SU-DHL-6 (cell line): Measurements from ENCODE around the gene TPM4.
A peak's percentile ranks its signal among the peaks of the same experiment; 100 is the strongest.

Experiments
- H2AFZ ChIP-seq: fragments of 200-600 bp; sonication (generic); 2 replicates; pipeline ENCODE4 v1.6.1; 2014; ENCODE audit warnings: low read depth, mild to moderate bottlenecking, moderate library complexity, mixed read lengths, antibody characterized with exemption, low read length; ENCODE audit not compliant: severe bottlenecking
- H3F3A ChIP-seq: fragments of 200-600 bp; shearing (Covaris generic); 2 replicates; pipeline ENCODE4 v1.6.0; 2016; ENCODE audit warnings: antibody characterized with exemption, mild to moderate bottlenecking; ENCODE audit not compliant: insufficient read depth
- H3K27ac ChIP-seq: fragments of 200-600 bp; sonication (generic); 2 replicates; pipeline ENCODE4 v1.5.1; 2016; ENCODE audit warnings: low read depth, mild to moderate bottlenecking, low read length, moderate library complexity, mixed read lengths
- H3K27me3 ChIP-seq: fragments of 200-600 bp; sonication (generic), shearing (Covaris generic); 2 replicates; pipeline ENCODE4 v1.6.0; 2014; ENCODE audit warnings: mild to moderate bottlenecking, low read length
- H3K36me3 ChIP-seq: fragments of 200-600 bp; sonication (generic); 2 replicates; pipeline ENCODE4 v1.6.1; 2014; ENCODE audit warnings: mild to moderate bottlenecking, low read length, mixed read lengths
- H3K4me2 ChIP-seq: fragments of 300-600, 200-600 bp; shearing (Covaris generic), sonication (generic); 2 replicates; pipeline ENCODE4 v1.6.0; 2014; ENCODE audit warnings: low read length, low read depth, mild to moderate bottlenecking; ENCODE audit not compliant: poor library complexity, severe bottlenecking
- H3K4me3 ChIP-seq: fragments of 200-600 bp; sonication (generic); 2 replicates; pipeline ENCODE4 v1.5.1; 2014; ENCODE audit warnings: antibody characterized with exemption, low read length, mild to moderate bottlenecking, mixed read lengths; ENCODE audit not compliant: insufficient read depth, poor library complexity, severe bottlenecking
- H3K79me2 ChIP-seq: fragments of 200-600 bp; sonication (generic); 2 replicates; pipeline ENCODE4 v1.6.1; 2014; ENCODE audit warnings: mild to moderate bottlenecking, low read length, moderate library complexity; ENCODE audit not compliant: insufficient read depth
- H3K9ac ChIP-seq: fragments of 200-600 bp; sonication (generic); 2 replicates; pipeline ENCODE4 v1.7.0; 2014; ENCODE audit warnings: mild to moderate bottlenecking, low read length
- H3K9me2 ChIP-seq: fragments of 200-600 bp; sonication (generic); replicated peaks from 2 replicates; pipeline ENCODE4 v1.6.1; 2014; ENCODE audit warnings: low read length; ENCODE audit not compliant: insufficient read depth
- H3K9me3 ChIP-seq: fragments of 200-600 bp; sonication (generic); 2 replicates; pipeline ENCODE4 v1.6.1; 2014; ENCODE audit warnings: low read length, mixed read lengths; ENCODE audit not compliant: insufficient read depth
- H4K20me1 ChIP-seq: fragments of 200-600 bp; sonication (generic); 2 replicates; pipeline ENCODE4 v1.6.1; 2014; ENCODE audit warnings: low read depth, mild to moderate bottlenecking, antibody characterized with exemption, low read length, moderate library complexity, mixed read lengths
- CTCF ChIP-seq: fragments of 200-600 bp; sonication (generic); IDR thresholded peaks from one replicate; pipeline ENCODE4 v1.5.1; 2017; ENCODE audit warnings: antibody characterized with exemption, mild to moderate bottlenecking, low read length, moderate library complexity; ENCODE audit not compliant: insufficient read depth, poor library complexity, severe bottlenecking
- EZH2phosphoT487 ChIP-seq: fragments of 200-600 bp; sonication (generic), shearing (Covaris generic); conservative IDR thresholded peaks from 2 replicates; pipeline ENCODE4 v1.6.1; 2018; ENCODE audit warnings: mild to moderate bottlenecking, antibody characterized with exemption, low read length, moderate library complexity, mixed read lengths

TPM4 gene

GRCh38 chr19:16113727-16114126 is 37.4 kb downstream of the TPM4 start:
- Histone ChIP-seq H3K9me2 (no peaks in the 10 kb centered on the region), H3K36me3 (peaks cover 3% of the 10 kb centered on the region; the same call in 1 of the 2 replicates), H3K4me3 (no peak overlapping the region), H3K9ac (0 out of 2 replicates have a peak overlapping the region, but pooled peaks have one; percentile 99), H3K9me3 (no peaks in the 10 kb centered on the region), H4K20me1 (no peaks in the 10 kb centered on the region), H3K4me2 (peak overlapping the region; percentile 65), H2AFZ (no peak overlapping the region), H3K27me3 (no peaks in the 10 kb centered on the region), H3K79me2 (peaks cover 53% of the 10 kb centered on the region), H3F3A (peaks cover 29% of the 10 kb centered on the region), H3K27ac (peak overlapping the region; percentile 12; the same call in 1 of the 2 replicates)
- TF ChIP-seq EZH2phosphoT487 (no peak), CTCF (no peak)

- Histone ChIP-seq H3K27me3 (no peaks in the 10 kb centered on the region), H3K79me2 (peaks cover 62% of the 10 kb centered on the region), H3K4me2 (peak overlapping the region; percentile 29), H3K9ac (peak overlapping the region; percentile 16; the same call in 1 of the 2 replicates), H3K9me2 (no peaks in the 10 kb centered on the region), H3K27ac (peak overlapping the region; percentile 98), H4K20me1 (no peaks in the 10 kb centered on the region), H3K4me3 (no peak overlapping the region), H3F3A (peaks cover 36% of the 10 kb centered on the region), H2AFZ (no peak overlapping the region), H3K36me3 (peaks cover 8% of the 10 kb centered on the region; the same call in 1 of the 2 replicates), H3K9me3 (no peaks in the 10 kb centered on the region)
- TF ChIP-seq EZH2phosphoT487: no peak
These were observed 39.2 kb downstream of the TPM4 start for GRCh38 chr19:16115301-16116039.

- H3K36me3 ChIP-seq: peaks cover 8% of the 10 kb centered on the region; the same call in 1 of the 2 replicates
- TF ChIP-seq CTCF (no peak), EZH2phosphoT487 (no peak)
- no peak overlapping the region for H2AFZ ChIP-seq
- peaks cover 62% of the 10 kb centered on the region for H3K79me2 ChIP-seq
- H3K4me3 ChIP-seq: no peak overlapping the region
- peak overlapping the region; percentile 16; the same call in 1 of the 2 replicates for H3K9ac ChIP-seq
- H3K27ac ChIP-seq: peak overlapping the region; percentile 98
- no peaks in the 10 kb centered on the region for H3K9me2 ChIP-seq
- no peaks in the 10 kb centered on the region for H3K27me3 ChIP-seq
- peak overlapping the region; percentile 29 for H3K4me2 ChIP-seq
- H3K9me3 ChIP-seq: no peaks in the 10 kb centered on the region
- peaks cover 36% of the 10 kb centered on the region for H3F3A ChIP-seq
- H4K20me1 ChIP-seq: no peaks in the 10 kb centered on the region
These were observed 39.8 kb downstream of the TPM4 start for GRCh38 chr19:16116067-16116466.

GRCh38 chr19:16117594-16118033 is 41.3 kb downstream of the TPM4 start:
- TF ChIP-seq CTCF (peak; percentile 52), EZH2phosphoT487 (no peak)
- H2AFZ ChIP-seq: no peak overlapping the region
- H3K27ac ChIP-seq: peak overlapping the region; percentile 98
- H3K9me3 ChIP-seq: no peaks in the 10 kb centered on the region
- H3K9ac ChIP-seq: peak overlapping the region; percentile 53
- H4K20me1 ChIP-seq: no peaks in the 10 kb centered on the region
- no peak overlapping the region for H3K4me3 ChIP-seq
- H3K4me2 ChIP-seq: peak overlapping the region; percentile 66
- no peaks in the 10 kb centered on the region for H3K27me3 ChIP-seq
- H3K79me2 ChIP-seq: peaks cover 58% of the 10 kb centered on the region
- peaks cover 36% of the 10 kb centered on the region for H3F3A ChIP-seq
- peaks cover 8% of the 10 kb centered on the region; the same call in 1 of the 2 replicates for H3K36me3 ChIP-seq
- no peaks in the 10 kb centered on the region for H3K9me2 ChIP-seq
